Bronchial epithelial cell (primary cell): ENCODE measurements around the gene PLEKHM2. TPM values are rescaled to one million over a fixed set of nuclear protein-coding genes. Genes with fewer than 3 reads are reported as not detected.

ENCODE experiments used
- DNase-seq: peaks from one replicate; pipeline ENCODE4 v3.0.0-alpha.2; 2010; ENCODE audit warnings: low read depth
- FAIRE-seq: peaks from 2 replicates; lab custom pipeline; 2011; peaks lifted over from hg19 to GRCh38; lab: Jason Lieb, UNC
- H3K27me3 ChIP-seq: 2 replicates; pipeline ENCODE4 v1.5.1; 2011; ENCODE audit warnings: low read length; ENCODE audit not compliant: control insufficient read depth, insufficient read depth
- H3K36me3 ChIP-seq: 2 replicates; pipeline ENCODE4 v1.5.1; 2011; ENCODE audit warnings: low read length; ENCODE audit not compliant: control insufficient read depth, insufficient read depth
- H3K4me3 ChIP-seq: 2 replicates; pipeline ENCODE4 v1.5.1; 2011; ENCODE audit warnings: mild to moderate bottlenecking, low read depth, low read length, control low read depth
- total RNA-seq: library from RNA; depleted of rRNA; stranded (reverse); fragments of >200 nt; gene quantifications from 2 replicates; pipeline ENCODE4 v1.2.1, GENCODE V29; 2014
- TF ChIP-seq, protein P1 (sequence below): IDR thresholded peaks from 2 replicates; pipeline ENCODE4 v1.5.1; 2011; ENCODE audit warnings: mild to moderate bottlenecking, moderate library complexity, low read length, control low read depth, inconsistent platforms; ENCODE audit not compliant: insufficient read depth, severe bottlenecking

Gene PLEKHM2
- total RNA-seq, 1 donor from 2014 or later = 60.6 TPM

DNA sequence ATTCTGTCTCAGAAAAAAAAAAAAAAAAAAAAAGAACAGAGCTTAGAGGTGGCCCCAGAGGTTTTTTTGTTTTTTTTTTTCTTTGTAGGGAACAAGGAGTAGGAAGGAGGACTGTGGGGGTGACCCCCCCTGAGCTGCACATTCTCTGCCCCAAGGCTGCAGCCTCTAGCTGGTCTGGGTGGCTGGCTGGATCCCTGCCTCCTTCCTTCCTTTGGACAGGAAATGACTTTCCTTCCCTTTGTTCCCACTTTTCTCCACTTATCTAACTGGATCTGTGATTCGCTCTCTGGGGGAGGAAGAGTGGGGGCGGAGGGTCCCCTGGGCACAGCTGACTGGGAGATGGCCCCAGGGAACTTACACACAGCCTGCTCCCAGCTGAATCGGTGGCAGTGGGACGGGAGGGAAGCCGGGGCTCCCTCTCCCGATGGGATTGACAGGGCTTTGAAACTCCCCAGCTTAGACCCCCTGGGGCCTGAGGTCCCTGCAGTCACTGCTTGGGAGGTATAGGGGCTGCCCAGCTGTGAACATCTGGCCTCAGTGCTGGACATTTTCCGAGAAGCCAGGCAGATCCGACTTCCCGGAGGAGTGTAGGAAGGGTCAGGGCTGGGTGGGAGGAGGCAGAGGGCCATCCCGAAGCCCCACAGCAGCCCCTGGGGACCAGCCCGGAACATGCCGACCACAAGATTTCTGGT is 76.5 kb downstream of the PLEKHM2 start:
- peak; percentile 67 for DNase-seq
- FAIRE-seq = no peak
- H3K4me3 ChIP-seq = peak overlapping the region; percentile 17

DNA sequence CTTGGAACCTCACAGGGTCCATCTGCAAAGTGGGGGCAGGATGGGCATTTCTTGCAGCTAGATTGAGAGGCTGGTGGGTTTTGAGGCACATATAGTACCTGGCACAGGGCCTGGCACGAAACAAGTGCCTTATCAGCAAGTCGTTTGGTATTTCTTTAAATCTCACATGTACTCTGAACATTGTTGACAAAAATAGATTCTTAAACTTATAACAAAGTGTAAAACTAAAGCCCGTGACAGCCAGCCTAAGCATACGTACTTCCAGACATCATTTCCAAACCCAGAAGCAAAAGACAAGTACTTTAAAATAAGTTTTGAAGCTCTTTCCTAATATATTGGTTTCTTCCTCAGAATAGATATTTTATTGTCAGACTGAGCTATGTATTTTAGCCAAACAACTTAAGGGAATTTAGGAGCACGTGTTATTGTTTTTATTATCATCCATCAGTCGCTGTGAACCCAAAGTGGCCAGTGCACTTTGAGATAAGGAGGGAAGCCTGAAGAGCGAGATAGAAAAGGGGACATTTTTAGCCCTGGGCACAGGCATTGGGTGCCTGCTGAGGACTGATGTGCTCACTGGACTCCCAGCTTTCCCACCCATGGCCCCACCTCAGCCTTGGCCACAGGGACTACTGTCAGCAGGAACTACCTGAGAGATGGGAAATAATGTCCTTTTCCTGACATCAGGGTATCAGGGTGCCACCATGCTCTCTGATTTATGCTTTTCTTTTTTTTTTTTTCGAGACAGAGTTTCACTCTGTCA is 77.4 kb downstream of the PLEKHM2 start:
- Histone ChIP-seq H3K27me3 (no peaks in the 10 kb centered on the region), H3K4me3 (no peak overlapping the region), H3K36me3 (peaks cover 4% of the 10 kb centered on the region)
- no peak for DNase-seq
- TF ChIP-seq, protein P1, sequence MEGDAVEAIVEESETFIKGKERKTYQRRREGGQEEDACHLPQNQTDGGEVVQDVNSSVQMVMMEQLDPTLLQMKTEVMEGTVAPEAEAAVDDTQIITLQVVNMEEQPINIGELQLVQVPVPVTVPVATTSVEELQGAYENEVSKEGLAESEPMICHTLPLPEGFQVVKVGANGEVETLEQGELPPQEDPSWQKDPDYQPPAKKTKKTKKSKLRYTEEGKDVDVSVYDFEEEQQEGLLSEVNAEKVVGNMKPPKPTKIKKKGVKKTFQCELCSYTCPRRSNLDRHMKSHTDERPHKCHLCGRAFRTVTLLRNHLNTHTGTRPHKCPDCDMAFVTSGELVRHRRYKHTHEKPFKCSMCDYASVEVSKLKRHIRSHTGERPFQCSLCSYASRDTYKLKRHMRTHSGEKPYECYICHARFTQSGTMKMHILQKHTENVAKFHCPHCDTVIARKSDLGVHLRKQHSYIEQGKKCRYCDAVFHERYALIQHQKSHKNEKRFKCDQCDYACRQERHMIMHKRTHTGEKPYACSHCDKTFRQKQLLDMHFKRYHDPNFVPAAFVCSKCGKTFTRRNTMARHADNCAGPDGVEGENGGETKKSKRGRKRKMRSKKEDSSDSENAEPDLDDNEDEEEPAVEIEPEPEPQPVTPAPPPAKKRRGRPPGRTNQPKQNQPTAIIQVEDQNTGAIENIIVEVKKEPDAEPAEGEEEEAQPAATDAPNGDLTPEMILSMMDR = no peak
- no peak for FAIRE-seq

More for the DNA sequence above, 76.5 kb downstream of the PLEKHM2 start:
- TF ChIP-seq, protein P1 = no peak
- Histone ChIP-seq H3K27me3 (no peaks in the 10 kb centered on the region), H3K36me3 (peaks cover 4% of the 10 kb centered on the region)

DNA sequence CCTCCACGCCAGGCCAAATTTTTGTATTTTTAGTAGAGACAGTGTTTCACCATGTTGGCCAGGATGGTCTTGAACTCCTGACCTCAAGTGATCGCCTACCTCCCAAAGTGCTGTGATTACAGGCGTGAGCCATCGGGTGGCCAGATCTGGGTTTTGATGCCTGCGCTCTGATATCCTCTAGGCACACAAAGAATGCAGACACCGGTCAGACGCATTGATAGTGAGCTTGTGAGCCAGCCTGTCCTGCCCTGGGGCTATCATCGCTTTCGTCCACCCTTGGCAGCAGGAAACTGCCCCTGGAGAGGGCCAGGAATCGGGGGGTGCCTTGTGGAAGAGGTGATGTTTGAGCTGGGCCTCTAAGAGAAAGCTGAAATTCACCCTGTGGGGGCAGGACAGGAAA is 78.4 kb downstream of the PLEKHM2 start:
- FAIRE-seq (no peak), DNase-seq (no peak)
- Histone ChIP-seq H3K4me3 (no peak overlapping the region), H3K36me3 (peaks cover 11% of the 10 kb centered on the region), H3K27me3 (no peaks in the 10 kb centered on the region)
- TF ChIP-seq, protein P1 = no peak

DNA sequence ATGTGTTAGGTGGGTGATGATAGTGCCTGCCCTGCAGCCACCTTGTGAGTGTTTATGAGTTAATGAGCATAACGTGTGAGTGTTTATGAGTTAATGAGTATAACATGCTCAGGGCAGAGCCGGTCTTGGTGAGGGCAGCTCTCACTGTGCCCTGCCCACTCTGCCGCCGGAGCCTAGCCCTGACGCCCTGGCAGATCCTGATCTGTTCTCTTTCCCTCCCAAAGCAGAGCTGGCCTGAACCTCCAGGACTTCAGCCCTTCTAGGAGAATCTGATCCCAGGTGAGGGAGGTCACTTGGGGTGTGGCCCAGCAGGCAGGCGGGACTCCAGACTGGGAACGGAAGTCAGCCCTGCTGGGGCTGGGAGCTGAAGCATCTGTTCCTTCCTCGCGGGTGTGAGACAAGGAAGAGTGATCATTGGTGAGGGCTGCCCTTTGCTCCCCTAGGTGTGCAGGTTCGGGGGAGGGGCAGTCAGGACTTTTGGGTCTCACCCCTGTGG is 80.2 kb downstream of the PLEKHM2 start:
- peaks cover 22% of the 10 kb centered on the region for H3K36me3 ChIP-seq
- no peak overlapping the region for H3K4me3 ChIP-seq
- H3K27me3 ChIP-seq = no peaks in the 10 kb centered on the region
- FAIRE-seq (no peak), DNase-seq (peak; percentile 55)
- TF ChIP-seq, protein P1 = no peak

DNA sequence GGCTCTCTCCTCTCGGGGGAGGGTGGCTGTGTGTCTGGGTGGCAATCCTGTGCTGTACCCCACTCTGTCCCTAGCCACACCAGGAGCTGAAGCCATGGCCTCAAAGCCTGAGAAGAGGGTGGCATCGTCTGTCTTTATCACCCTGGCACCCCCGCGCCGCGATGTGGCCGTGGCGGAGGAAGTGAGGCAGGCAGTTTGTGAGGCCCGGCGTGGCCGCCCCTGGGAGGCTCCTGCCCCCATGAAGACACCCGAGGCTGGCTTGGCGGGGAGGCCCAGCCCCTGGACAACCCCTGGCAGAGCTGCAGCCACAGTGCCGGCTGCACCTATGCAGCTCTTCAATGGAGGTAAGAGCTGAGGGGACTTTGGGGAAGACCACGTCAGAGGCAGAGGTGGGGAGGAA is 80.8 kb downstream of the PLEKHM2 start:
- TF ChIP-seq, protein P1 = no peak
- H3K36me3 ChIP-seq = peaks cover 23% of the 10 kb centered on the region
- no peak for DNase-seq
- no peak for FAIRE-seq
- H3K27me3 ChIP-seq = no peaks in the 10 kb centered on the region
- no peak overlapping the region for H3K4me3 ChIP-seq
